GM18526 (cell line): ENCODE results near the gene ALKBH3.

Source experiments
- POLR2A ChIP-seq: IDR thresholded peaks from 3 replicates; pipeline ENCODE4 v1.6.1; 2011; ENCODE audit not compliant: insufficient read length; ENCODE audit errors: extremely low read depth

ALKBH3 gene

DNA sequence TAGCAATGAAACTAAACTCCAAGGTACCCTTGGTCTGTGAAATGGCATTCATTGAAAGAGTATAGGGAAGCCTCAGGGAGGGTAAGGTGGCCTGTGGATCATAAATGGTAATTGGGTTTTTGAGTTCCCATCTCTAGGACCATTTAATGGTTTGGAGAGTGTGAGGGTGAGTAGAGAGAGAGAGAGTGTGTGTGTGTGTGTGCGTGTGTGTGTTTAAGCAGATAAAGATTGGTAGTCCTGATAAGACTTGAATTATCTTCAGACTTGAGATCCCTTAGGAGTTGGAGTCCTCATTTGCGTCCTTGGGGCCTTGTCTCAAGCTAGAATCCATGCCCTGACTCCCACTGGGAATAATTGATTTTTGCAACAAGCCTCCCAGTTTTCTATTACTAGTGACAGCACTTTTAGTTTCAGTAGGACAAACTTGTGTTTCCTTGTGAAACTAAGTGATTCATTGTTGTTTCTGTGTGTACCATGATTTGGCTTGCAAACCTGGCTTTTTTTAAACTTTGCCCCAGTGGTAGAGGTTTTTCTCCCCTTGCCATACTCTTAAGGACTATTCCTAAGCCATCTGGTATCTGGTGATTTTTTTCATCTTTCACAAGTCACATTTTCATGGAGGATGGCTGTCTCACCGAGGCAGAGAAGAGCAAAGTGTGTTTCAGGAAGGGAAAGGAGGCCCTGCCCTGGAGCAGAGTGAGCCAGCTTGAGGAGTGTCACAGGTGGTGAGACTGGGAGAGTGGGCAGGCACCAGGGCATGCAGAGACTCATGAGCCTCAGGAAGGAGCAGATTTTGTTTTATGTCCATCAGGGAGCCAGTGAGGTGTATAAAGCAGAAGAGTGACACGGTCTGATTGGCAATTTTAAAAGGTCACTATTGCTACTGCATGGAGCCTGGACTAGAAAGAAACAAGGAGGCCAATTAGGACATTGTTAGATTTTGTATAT, 26.7 kb downstream of the ALKBH3 start:
- no peak for TF ChIP-seq POLR2A

DNA sequence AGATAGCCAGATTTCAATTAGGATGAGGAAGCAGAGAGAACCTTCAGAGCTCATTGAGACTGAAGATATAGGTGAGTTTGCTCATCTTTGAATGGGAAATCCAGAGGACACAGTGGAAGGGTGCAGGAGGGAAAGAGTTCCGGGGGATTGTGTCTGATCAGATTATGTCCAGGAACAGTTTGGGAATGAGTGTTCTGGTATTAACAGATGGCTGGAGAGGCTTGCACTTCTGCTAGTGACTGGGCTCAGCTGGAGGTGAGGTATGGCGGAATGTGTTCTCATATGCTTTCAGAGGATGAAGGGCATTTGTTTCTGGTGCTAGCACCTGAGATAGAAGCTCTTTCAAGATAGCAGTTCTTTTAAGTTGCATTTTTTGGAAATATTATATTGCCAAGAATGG, 27.6 kb downstream of the ALKBH3 start:
- no peak for TF ChIP-seq POLR2A

DNA sequence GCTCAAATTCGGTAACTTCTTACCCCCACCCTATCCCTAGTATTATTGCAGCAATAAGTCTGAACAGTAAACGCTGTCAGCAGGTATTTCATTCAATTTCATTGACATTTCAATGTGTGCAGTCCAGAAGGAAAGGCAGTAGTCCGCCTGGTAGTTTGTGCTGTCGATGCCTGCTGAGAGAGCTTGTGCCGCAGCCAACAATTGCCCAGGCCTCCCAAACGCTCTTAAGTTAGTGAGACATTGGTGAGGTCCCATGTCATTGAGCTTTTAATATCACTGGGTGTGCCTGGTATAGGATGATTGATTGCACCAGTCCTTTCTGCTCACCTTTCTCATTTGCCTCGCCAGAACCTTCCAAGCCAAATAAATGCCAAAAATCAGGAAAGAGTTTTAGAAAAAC, 28.1 kb downstream of the ALKBH3 start:
- no peak for TF ChIP-seq POLR2A

DNA sequence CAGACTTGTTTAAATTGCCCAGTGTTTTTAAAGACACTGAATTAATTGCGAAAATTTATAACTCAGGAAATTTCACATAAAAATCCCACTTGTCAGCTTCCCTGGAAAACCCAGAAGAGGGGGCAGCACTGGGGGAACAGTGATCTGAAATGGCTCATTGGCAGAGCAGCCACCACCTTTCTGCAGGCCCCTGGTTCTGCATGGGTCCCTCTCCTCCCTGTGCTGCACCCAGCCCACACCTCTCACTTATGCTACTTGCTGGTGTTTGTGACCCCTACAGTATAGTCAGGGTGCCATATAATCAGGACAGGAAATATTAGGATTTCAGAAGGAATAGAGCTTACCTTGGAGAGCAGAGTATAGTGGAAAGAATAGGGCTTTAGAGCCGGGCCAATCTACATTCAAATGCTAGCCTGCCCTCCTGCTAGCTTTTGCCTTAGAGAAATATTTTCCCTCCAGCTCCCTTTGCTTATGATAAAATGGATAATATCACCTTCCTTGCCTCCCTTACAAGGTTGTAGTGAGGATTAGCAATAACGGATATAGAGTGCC, 33.3 kb downstream of the ALKBH3 start:
- TF ChIP-seq POLR2A, result no peak

DNA sequence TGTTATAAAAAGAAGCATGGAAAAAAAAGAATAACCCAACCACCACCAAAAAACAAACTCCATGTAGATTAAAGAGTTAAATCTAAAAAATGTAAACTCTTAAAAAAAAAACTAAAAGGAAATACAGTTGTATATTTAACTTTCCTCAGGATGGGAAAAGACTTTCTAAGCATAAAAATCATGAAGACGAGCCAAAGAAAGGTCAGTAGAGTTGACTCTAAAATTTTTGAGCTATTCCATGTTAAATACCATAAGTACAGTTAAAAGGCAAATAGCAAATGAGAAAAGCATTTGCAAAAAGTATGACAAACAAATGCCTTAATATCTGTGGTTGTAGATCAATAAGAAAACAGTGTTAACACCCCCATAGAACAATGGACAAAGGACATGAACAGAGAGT, 33.8 kb downstream of the ALKBH3 start:
- no peak for TF ChIP-seq POLR2A

DNA sequence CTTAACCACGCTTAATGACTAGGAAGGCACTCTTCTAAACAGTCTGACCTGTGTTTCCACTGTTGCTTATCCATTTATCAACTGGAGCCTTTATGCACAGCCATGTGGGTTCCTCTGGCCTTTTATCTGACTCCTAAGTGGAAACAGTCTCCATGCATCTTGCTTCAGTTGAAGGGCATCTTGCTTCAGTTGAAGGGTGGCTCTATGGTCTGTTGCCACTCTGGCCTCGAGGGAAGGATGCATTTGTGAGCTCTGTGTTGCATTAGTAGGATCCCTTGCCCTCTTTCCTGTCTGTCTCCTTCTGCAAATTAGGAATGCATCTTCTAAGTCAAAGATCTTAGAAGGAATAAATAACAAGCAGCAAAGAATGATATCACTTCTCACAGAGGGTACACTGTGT, 36.0 kb downstream of the ALKBH3 start:
- no peak for TF ChIP-seq POLR2A

DNA sequence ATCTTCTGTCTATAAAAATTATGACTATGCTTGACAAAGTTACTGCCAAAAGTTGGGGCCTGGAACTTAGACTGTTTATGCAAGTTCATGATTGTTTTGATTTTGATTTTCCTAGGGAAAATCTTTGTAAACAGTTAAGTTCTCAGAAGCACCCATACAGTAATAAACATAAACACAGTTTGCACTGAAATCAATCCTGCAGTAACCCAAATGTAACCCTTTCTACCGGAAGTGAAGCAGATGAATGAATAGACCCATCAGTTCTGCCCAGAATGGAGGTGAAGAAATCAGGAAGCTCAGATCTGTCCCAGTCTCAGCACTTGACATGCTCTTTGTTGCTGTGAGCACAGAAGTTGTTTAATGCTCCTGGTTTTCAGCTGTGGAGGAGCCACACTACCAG, 37.2 kb downstream of the ALKBH3 start:
- no peak for TF ChIP-seq POLR2A

DNA sequence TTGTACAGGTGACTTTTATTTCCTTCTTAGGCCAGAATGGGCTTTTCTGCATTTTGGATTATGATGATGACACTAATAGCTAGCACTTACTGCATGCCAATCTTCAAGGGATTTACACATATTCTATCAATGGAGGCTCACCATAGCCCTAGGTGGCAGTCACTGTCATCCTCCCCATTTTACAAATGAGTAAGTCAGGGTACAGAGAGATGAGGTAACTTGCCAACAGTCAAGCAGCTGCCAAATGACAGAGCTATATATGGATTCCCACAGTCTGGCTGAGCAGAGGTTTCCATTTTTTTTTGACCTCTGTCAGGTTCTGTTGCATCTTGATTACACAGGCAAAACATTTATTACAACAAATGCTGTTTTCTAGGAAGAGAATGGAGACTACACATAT, 38.0 kb downstream of the ALKBH3 start:
- TF ChIP-seq POLR2A, result no peak

DNA sequence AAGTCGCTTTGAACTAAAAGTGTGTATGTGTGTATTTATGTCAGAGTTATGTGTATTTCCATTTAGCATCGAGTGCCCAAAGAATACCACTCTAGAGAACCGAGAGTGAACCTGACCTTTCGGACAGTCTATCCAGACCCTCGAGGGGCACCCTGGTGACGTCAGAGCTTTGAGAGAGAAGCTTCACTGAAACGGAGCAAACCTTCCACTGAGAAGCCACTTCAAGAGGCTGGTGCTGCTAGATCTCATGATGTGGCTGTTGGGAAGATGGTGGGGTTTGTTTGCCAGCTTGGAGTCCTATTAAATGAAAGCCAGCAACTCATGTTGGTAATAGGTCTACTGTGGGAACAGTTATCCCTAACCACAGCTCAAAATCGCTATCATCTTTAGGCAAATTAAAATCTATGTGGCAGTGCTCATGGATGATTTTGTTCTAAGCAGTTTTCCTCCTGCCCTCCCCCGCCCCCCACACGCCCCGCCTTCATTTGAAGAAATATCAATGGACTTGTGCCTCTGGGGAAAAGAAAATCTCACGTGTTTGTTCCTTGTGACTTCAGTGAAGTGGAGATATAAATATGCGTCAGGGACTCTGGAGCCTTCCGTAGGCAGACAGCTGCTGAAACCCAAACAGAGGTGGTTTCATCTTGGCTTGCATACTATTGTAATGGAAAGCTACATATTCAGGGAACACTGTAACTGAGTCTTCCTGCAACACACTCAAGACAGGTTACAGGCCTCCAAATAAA, 39.4 kb downstream of the ALKBH3 start:
- no peak for TF ChIP-seq POLR2A

DNA sequence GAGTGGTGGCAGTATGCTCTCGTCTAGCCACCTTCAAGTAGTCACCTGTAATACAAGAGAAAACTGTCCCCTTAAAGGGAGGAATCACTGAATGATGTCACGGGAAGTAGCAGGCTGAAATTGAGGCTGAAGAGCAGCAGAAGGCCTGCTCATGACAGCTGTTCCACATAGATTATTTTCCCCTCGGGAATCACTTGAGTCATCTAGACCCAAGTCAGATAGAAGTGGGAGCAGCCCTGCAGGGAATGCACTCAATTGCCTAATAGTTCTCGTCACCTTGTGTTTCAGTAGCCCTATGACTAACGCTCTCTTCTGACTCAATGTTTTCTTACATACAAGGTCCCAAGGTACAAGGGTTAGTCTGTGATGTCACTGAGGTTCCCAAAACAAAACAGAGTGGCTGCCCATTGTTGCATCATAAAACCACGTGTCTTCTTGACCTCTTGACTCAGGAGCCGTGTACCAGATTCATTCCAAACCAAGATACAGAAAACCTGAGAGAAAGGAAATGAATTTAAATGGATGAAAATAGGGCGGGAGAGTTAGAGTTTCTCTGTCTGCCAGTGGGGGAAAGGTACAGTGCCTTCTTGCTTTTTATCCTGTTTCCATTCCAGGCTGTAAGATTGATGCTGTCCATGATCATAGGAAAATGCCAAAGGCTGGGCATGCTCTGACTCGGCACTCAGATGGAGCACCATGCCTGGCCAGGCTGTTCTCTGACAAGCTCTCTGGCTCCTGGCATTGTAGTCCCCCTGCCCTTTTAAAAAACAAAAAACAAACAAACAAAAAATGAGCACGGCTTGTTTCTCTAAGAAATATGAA, 40.2 kb downstream of the ALKBH3 start:
- no peak for TF ChIP-seq POLR2A

DNA sequence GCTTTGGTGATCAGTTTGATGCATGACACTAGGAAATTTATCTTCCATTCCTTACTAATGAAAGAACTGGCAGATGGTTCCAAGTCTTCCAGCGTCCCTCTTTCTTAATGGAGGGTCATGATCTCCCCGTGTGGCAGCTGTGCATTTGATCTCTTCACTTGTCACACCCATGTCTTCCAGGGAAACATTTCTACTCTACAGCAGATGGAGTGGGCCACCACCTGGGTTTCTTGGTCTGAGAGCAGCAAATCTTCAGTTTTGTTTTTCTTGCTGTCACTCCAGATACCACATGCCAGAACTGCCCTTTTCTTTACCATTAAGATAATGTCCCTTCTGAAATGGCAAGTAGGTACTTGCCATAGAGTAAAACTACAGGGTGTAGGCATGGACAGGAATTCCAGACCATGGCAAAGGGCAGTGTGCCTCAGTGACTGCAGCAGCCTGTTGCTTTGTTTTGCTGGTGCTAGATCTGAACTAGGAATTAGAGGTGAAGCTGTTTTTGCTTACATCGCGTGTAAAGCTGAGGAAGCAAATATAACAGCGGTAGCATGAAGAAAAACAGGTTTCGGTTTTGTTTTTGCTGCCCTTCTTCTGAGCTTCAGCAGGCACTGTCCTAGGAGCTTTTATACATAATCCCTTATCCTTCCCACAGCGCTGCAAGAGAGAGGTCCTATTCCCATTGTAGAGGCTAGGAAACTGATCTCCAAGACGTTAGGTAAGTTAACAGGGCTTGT, 41.1 kb downstream of the ALKBH3 start:
- TF ChIP-seq POLR2A, result no peak

DNA sequence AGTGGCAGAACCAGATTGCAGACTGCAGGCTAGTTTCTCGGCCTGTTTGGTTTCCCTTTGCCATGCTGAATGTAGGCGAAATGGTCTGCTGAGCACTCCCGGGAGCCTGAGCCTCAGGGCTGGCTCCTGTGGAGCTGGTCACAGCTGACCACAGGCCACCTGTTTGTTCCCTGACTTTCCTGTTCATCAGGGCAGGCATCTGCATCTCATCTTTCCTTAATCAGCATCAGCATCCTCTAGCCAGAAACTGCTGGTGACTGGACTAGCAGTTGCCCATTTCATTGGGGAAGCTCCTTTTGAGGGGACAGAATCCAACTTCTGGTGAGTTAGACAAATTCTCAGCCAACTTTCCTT, 41.6 kb downstream of the ALKBH3 start:
- no peak for TF ChIP-seq POLR2A

DNA sequence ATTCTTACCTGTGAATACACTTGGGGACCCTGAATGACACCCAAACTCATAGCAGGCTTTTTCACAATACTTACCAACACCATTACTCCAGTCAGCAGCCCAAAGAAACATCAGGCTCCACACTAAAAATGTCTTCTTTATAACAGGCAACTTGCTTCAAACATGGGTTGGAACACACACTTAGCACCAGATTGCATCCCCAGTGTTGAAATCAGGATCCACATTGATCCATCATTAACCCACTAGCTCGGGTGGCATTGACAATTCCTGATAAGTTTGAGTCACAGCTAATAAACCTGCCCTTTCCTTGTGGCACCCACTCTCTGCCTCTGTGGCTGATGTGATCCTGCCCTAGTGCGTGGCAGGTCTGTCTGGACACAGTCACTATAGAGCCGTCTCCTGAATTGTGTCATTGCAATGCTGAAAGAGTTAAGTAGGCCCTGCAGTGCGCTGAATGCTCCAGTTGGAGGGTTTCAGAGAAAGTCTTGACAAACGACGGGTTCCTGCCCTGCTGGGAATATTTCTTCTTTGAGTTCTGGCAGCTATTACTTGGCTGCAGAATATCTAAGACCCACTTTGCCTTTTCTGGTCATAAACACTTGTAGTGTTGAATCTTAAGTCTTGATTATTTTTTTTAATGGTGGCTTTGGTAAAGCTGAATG, 42.2 kb downstream of the ALKBH3 start:
- no peak for TF ChIP-seq POLR2A
